Heart left ventricle (tissue), 13 donors: ENCODE measurements around the gene SLC5A4.

Experiments used
- CTCF ChIP-seq, 12 donors: fragments of 200-600 bp; sonication (generic) in 4 of 12; IDR thresholded peaks; one replicate each; pipeline versions ENCODE4 v1.5.0 to v1.8.0; 2018 to 2022; ENCODE audit warnings: antibody characterized with exemption in 12 of 12, mild to moderate bottlenecking in 5 of 12
- POLR2A ChIP-seq, 2 donors: fragments of 450-650 bp; IDR thresholded peaks; one replicate each; pipeline ENCODE4 v1.6.1; 2017; ENCODE audit warnings: antibody characterized with exemption in 2 of 2, mild to moderate bottlenecking in 2 of 2, moderate library complexity in 2 of 2
- donor health status: ischemic (EF 13 %, LVEDD 7.1; RV severe dilation, severe dysfunction).
- donor health status: DM: no; HTN: yes; CAD: no.
- donor health status: DM: no; HTN: no; CAD: no.
- donor health status: ischemic (EF 25% LVEDD 6.9; RV normal size, moderate dysfunction).
- donor health status: ischemic (EF 25% LVEDD 5.7; RV mildly dilated, moderate dysfunction).
- donor health status: ischemic (EF 35%, LVEDD 5.7; RV mildly dilated, moderate dysfunction).
- donor health status: nonischemic (EF 11% LVEDD 7.7; RV severe dilation, severe dysfunction).
- donor health status: DM: yes; HTN: yes; CAD: no.
- donor health status: PGD.
- donor health status: ischemic (EF 29% LVEDD 5.4; RV normal size, mild dysfunction).
- donor health status: nonischemic (EF 23%, LVEDD 6.1; RV moderate dilation, normal function).

- TF ChIP-seq CTCF (IDR thresholded peaks at IDR 0.05) (no peak), POLR2A (IDR thresholded peaks at IDR 0.05) (no peak)
Observed at GRCh38 chr22:32219026-32219425, 36.1 kb downstream of the SLC5A4 start.
